Measurements from ENCODE around the gene RNF144B.

The RNF144B gene

GRCh38 chr6:18496462-18496861, 109.3 kb downstream of the RNF144B start:
- Histone ChIP-seq H3F3A (ENCODE audit: low read depth) (no peaks in the 10 kb centered on the region), H3K4me1 (ENCODE audit: insufficient read depth, low read length, poor library complexity, severe bottlenecking) (no peaks in the 10 kb centered on the region), H3K27me3 (ENCODE audit: insufficient read depth, low read length, poor library complexity, severe bottlenecking) (no peaks in the 10 kb centered on the region), H4K20me1 (ENCODE audit: insufficient read depth, low read length, poor library complexity, severe bottlenecking) (no peaks in the 10 kb centered on the region), H3K4me2 (ENCODE audit: low read depth, low read length, poor library complexity, severe bottlenecking) (no peak overlapping the region), H3K4me3 (ENCODE audit: low read length, poor library complexity, severe bottlenecking) (no peak overlapping the region), H3K79me2 (ENCODE audit: insufficient read depth, low read length) (no peaks in the 10 kb centered on the region), H3K9me3 (ENCODE audit: insufficient read depth, low read depth, low read length) (no peaks in the 10 kb centered on the region), H2AFZ (ENCODE audit: low read length) (no peak overlapping the region), H3K9ac (ENCODE audit: low read depth, low read length, poor library complexity, severe bottlenecking) (no peak overlapping the region), H3K9me2 (replicated peaks; ENCODE audit: low read depth, low read length) (no peaks in the 10 kb centered on the region), H3K36me3 (ENCODE audit: insufficient read depth, low read length) (no peaks in the 10 kb centered on the region)
- TF ChIP-seq EZH2phosphoT487 (IDR thresholded peaks at IDR 0.05; ENCODE audit: borderline replicate concordance) = no peak
- no peak for TF ChIP-seq CTCF (conservative IDR thresholded peaks at IDR 0.05; ENCODE audit: low read length)

- Histone ChIP-seq H2AFZ (ENCODE audit: low read length) (no peak overlapping the region), H3K27me3 (ENCODE audit: insufficient read depth, low read length, poor library complexity, severe bottlenecking) (no peaks in the 10 kb centered on the region), H3K9me2 (replicated peaks; ENCODE audit: low read depth, low read length) (no peaks in the 10 kb centered on the region), H3K79me2 (ENCODE audit: insufficient read depth, low read length) (no peaks in the 10 kb centered on the region), H3F3A (ENCODE audit: low read depth) (no peaks in the 10 kb centered on the region), H3K4me1 (ENCODE audit: insufficient read depth, low read length, poor library complexity, severe bottlenecking) (no peaks in the 10 kb centered on the region), H3K4me2 (ENCODE audit: low read depth, low read length, poor library complexity, severe bottlenecking) (no peak overlapping the region), H3K36me3 (ENCODE audit: insufficient read depth, low read length) (no peaks in the 10 kb centered on the region), H4K20me1 (ENCODE audit: insufficient read depth, low read length, poor library complexity, severe bottlenecking) (no peaks in the 10 kb centered on the region), H3K9me3 (ENCODE audit: insufficient read depth, low read depth, low read length) (no peaks in the 10 kb centered on the region), H3K9ac (ENCODE audit: low read depth, low read length, poor library complexity, severe bottlenecking) (no peak overlapping the region), H3K4me3 (ENCODE audit: low read length, poor library complexity, severe bottlenecking) (no peak overlapping the region)
- TF ChIP-seq CTCF (conservative IDR thresholded peaks at IDR 0.05; ENCODE audit: low read length) (no peak), EZH2phosphoT487 (IDR thresholded peaks at IDR 0.05; ENCODE audit: borderline replicate concordance) (no peak)
Measured at GRCh38 chr6:18497006-18497405, 109.9 kb downstream of the RNF144B start.

GRCh38 chr6:18498408-18498807, 111.3 kb downstream of the RNF144B start:
- Histone ChIP-seq H3K79me2 (ENCODE audit: insufficient read depth, low read length) (no peaks in the 10 kb centered on the region), H3K9me3 (ENCODE audit: insufficient read depth, low read depth, low read length) (no peaks in the 10 kb centered on the region), H3K9me2 (replicated peaks; ENCODE audit: low read depth, low read length) (no peaks in the 10 kb centered on the region), H3K4me3 (ENCODE audit: low read length, poor library complexity, severe bottlenecking) (no peak overlapping the region), H4K20me1 (ENCODE audit: insufficient read depth, low read length, poor library complexity, severe bottlenecking) (no peaks in the 10 kb centered on the region), H2AFZ (ENCODE audit: low read length) (no peak overlapping the region), H3K4me2 (ENCODE audit: low read depth, low read length, poor library complexity, severe bottlenecking) (no peak overlapping the region), H3K36me3 (ENCODE audit: insufficient read depth, low read length) (no peaks in the 10 kb centered on the region), H3K9ac (ENCODE audit: low read depth, low read length, poor library complexity, severe bottlenecking) (no peak overlapping the region), H3K27me3 (ENCODE audit: insufficient read depth, low read length, poor library complexity, severe bottlenecking) (no peaks in the 10 kb centered on the region), H3F3A (ENCODE audit: low read depth) (no peaks in the 10 kb centered on the region), H3K4me1 (ENCODE audit: insufficient read depth, low read length, poor library complexity, severe bottlenecking) (no peaks in the 10 kb centered on the region)
- no peak for TF ChIP-seq CTCF (conservative IDR thresholded peaks at IDR 0.05; ENCODE audit: low read length)
- TF ChIP-seq EZH2phosphoT487 (IDR thresholded peaks at IDR 0.05; ENCODE audit: borderline replicate concordance) = no peak

Measured in Loucy (cell line).